D721Med (cell line): ENCODE measurements around the gene COPB2.

Source experiments
- DNase-seq: peaks from one replicate; pipeline ENCODE4 v3.0.0; 2011; ENCODE audit warnings: low spot score; ENCODE audit not compliant: insufficient read length
- FAIRE-seq: peaks from 2 replicates; lab custom pipeline; 2011; peaks lifted over from hg19 to GRCh38; lab: Jason Lieb, UNC
- TF ChIP-seq, protein P1 (sequence below): IDR thresholded peaks from 2 replicates; pipeline ENCODE4 v1.5.1; 2012; ENCODE audit warnings: mild to moderate bottlenecking, control low read depth; ENCODE audit not compliant: insufficient read depth; ENCODE audit errors: missing control alignments

COPB2 gene

DNA sequence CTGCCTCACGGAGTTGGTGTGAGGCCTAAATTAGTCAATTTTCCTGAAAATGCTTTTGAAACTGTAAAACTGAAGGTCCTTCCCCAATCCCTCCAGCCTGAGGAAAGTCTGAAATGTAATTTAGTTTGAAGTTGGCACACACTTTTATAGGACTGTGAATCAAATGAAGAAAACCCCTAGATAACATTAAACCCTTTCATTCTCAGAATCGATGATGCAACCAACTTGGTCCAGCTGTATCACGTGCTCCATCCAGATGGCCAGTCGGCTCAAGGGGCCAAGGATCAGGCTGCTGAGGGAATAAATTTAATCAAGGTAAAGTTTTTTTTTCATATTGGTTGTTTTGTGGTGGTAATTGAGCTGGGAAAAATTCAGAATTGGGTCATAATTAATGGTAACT, 34.0 kb downstream of the COPB2 start:
- TF ChIP-seq, protein P1, sequence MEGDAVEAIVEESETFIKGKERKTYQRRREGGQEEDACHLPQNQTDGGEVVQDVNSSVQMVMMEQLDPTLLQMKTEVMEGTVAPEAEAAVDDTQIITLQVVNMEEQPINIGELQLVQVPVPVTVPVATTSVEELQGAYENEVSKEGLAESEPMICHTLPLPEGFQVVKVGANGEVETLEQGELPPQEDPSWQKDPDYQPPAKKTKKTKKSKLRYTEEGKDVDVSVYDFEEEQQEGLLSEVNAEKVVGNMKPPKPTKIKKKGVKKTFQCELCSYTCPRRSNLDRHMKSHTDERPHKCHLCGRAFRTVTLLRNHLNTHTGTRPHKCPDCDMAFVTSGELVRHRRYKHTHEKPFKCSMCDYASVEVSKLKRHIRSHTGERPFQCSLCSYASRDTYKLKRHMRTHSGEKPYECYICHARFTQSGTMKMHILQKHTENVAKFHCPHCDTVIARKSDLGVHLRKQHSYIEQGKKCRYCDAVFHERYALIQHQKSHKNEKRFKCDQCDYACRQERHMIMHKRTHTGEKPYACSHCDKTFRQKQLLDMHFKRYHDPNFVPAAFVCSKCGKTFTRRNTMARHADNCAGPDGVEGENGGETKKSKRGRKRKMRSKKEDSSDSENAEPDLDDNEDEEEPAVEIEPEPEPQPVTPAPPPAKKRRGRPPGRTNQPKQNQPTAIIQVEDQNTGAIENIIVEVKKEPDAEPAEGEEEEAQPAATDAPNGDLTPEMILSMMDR, result no peak
- FAIRE-seq (no peak), DNase-seq (no peak)

DNA sequence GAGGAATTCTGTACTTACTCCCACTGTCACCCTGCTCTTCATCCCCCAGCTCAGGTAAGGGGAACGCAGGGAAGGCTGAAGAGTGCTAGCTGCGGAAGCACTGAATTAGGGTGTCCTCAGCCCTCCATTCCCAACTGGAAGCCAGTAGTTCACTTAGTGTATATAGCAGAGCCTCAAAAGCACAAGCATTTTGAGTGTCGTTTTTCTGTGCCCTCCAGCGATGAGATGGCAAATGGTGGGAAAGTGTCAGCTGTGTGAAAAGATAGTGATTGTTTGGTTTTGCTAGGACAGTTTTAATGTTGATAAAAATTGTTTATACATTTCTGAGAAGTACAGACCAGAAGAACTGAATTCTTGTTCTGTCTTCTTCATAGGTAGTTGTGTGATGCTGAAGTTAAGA, 34.8 kb downstream of the COPB2 start:
- TF ChIP-seq, protein P1, result no peak
- FAIRE-seq (no peak), DNase-seq (no peak)

DNA sequence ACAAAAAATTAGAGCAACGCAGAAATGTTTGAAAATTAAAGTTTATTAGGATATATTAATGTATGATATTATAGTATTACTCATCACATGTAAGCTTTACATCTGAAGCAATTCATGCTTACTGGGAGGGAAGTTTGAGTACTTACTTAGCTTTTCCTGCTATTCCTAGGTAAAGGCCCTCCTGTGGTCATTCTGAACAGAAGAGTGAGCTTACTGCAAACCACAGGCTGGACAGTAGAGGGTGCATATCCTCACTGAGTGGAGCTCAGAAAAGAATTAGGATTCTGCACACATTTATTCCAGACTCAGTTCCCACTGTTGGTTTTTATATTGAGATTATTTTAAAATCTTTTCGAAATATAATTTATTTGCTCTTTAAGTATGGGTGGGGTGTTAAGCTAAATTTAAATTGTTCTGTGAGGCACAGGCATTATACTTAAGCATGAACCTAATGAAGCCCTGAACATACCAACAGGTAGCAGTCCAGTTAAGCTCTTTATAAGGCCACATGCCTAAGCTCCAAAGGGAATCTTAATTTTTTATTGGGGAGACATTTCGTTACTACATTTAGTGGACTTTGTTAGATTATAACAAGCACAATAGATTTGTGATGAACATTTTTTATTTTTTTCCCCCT, 35.4 kb downstream of the COPB2 start:
- DNase-seq (no peak), FAIRE-seq (no peak)
- TF ChIP-seq, protein P1, result peak; percentile 45

DNA sequence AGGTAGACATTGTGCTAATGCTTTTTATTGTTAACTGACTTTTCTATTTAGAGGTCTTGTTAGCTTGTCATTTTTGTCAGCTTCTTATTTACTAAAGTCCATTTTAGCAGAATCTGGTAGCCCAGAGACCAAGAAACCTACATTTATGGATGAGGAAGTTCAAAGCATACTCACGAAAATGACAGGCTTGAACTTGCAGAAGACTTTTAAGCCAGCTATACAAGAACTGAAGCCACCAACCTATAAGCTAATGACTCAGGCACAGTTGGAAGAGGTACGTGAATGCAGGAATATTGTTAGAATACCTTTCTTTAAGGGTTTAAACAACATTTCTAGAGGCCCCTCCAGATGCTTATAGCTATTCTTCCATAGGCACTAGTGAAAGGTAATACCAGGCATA, 42.7 kb downstream of the COPB2 start:
- no peak for DNase-seq
- TF ChIP-seq, protein P1, result no peak

DNA sequence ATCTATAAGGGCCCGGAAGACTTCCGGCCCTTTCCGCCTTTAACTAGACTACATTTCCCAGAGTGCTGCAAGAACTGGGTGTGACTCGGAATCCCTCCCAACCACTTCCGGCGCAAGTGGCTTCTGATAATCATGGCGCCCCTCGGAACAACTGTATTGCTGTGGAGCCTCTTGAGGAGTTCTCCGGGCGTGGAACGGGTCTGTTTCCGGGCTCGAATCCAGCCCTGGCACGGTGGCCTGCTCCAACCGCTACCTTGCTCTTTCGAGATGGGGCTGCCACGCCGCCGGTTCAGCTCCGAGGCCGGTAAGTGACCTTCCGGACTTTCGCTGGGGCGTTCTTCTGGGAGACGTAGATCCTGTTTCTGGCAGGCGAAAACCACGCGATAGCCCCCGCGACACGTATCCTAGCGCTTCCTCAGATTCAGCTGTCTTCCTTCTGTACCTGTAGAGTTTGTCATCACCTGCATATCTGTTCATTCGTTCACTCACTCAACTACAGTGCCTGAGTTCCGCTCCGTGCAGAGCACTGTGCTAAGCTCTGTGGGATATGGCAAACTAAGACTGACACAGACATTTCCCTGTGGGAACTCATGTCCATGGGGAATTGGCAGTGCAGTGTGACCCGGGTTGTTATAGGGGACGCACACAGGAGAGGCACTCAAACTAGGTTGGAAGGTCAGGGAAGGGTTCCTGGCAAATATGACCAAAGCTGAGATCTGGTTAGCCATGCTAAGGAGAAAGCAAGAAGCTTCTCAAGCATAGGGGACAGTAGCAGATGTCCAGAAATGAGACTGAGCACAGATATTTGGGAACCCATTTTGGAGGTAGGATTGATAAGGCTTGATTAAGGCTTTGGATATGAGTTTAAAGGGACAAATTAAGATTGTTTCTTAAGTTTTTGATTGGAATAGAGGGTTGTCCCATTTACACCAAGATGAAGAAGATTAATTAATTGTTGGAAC, 45.3 kb downstream of the COPB2 start, which contains the start of gene MRPS22:
Gene MRPS22, plus strand, starts transcription at position 126 of the 962 bp plus-strand sequence. Its CDS starts 7 bp downstream, at position 133.
- DNase-seq (peak; percentile 74), FAIRE-seq (no peak)
- TF ChIP-seq, protein P1, result no peak

More for the DNA sequence above, 42.7 kb downstream of the COPB2 start:
- no peak for FAIRE-seq

DNA sequence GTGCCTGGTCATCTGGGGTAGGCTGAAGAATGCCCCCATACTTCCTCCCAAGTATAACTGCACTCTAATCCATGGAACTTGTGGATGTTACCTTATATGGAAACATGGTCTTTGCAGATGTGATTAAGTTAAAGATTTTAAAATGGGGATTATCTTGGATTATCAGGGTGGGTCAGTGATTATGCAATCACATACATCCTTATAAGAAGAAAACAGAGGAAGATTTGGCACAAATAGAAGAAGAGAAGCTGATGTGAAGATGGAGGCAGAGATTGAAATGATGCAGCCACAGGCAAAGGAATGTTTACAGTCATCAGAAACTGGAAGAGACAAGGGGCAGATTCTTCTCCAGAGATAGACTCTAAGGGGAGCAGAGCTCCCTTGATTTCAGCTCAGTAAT, 47.4 kb downstream of the COPB2 start:
- FAIRE-seq (peak; percentile 67), DNase-seq (no peak)
- TF ChIP-seq, protein P1, result no peak
